Lower leg skin (tissue), 4 donors: Measurements from ENCODE around the gene MAFB. TPM values are rescaled to one million over a fixed set of nuclear protein-coding genes. Genes with fewer than 3 reads are reported as not detected.
A peak's percentile ranks its signal among the peaks of the same experiment; 100 is the strongest.

Source experiments
- DNase-seq, 2 donors: peaks; one replicate each; pipeline ENCODE4 v3.0.0-alpha.2; 2019; ENCODE audit warnings: low spot score in 2 of 2
- H3K4me3 ChIP-seq: fragments of 200-600 bp; sonication (generic); 2 replicates; pipeline ENCODE4 v1.5.1; 2017; ENCODE audit warnings: mild to moderate bottlenecking, low read depth; ENCODE audit not compliant: poor library complexity, severe bottlenecking
- CTCF ChIP-seq, 3 donors: fragments of 450-650 bp; IDR thresholded peaks; one replicate each; pipeline ENCODE4 v1.5.1; 2016; ENCODE audit warnings: antibody characterized with exemption in 3 of 3, mild to moderate bottlenecking in 3 of 3, moderate library complexity in 2 of 3
- POLR2A ChIP-seq, 2 donors: fragments of 450-650 bp; IDR thresholded peaks; one replicate each; pipeline ENCODE4 v1.6.1; 2016 to 2017; ENCODE audit warnings: antibody characterized with exemption in 2 of 2, mild to moderate bottlenecking in 1 of 2, moderate library complexity in 1 of 2
- WGBS, 2 donors: methylation state at CpG; one replicate each; pipeline ENCODE4 v1.1.5; 2018; 5-methylcytosine and 5-hydroxymethylcytosine counted together
- intact Hi-C: fragments of 100-400 bp; cut with DNase I; formaldehyde crosslinking; loops from one replicate; pipeline ENCODE4 v1.15.0; 2023; ENCODE audit warnings: low total_unique reads
- total RNA-seq, 4 donors: library from RNA; depleted of rRNA; stranded (reverse); fragments of >200 nt; gene quantifications; one replicate each; pipeline ENCODE4 v1.1.0, GENCODE V29; 2016

Gene MAFB
- total RNA-seq, 4 donors from 2014 or later: 40.4 to 96.8 (median 60.8) TPM

GRCh38 chr20:40683894-40684268 is 5.2 kb downstream of the MAFB start:
- 44 to 50% methylated on average over 9 of the region's 9 CpGs for WGBS, 2 donors
- TF ChIP-seq POLR2A (IDR thresholded peaks at IDR 0.05): no peak
- TF ChIP-seq CTCF (IDR thresholded peaks at IDR 0.05): no peak
- H3K4me3 ChIP-seq: no peak overlapping the region
- DNase-seq: no peak
- intact Hi-C loops: loop anchor here (10.0 kb wide), 1 partner anchor 429 kb away; no protein-coding TSS in a partner anchor

GRCh38 chr20:40683221-40683893 is 5.7 kb downstream of the MAFB start:
- H3K4me3 ChIP-seq: no peak overlapping the region
- intact Hi-C loops: loop anchor here (10.0 kb wide), 1 partner anchor 429 kb away; no protein-coding TSS in a partner anchor
- TF ChIP-seq POLR2A (IDR thresholded peaks at IDR 0.05): no peak
- no peak for TF ChIP-seq CTCF (IDR thresholded peaks at IDR 0.05)
- WGBS, 2 donors: 25 to 39% methylated on average over 35 to 45 of the region's 58 CpGs
- DNase-seq: peak; percentile 59 to 92

GRCh38 chr20:40682104-40682981 is 6.7 kb downstream of the MAFB start:
- no peak for TF ChIP-seq CTCF (IDR thresholded peaks at IDR 0.05)
- TF ChIP-seq POLR2A (IDR thresholded peaks at IDR 0.05): no peak
- intact Hi-C loops: loop anchor here (10.0 kb wide), 1 partner anchor 428 kb away; no protein-coding TSS in a partner anchor
- 52 to 67% methylated on average over 29 to 30 of the region's 30 CpGs for WGBS, 2 donors
- H3K4me3 ChIP-seq: no peak overlapping the region
- peak in 1 of 2 donors; percentile 93 for DNase-seq

GRCh38 chr20:40681684-40682083 is 7.4 kb downstream of the MAFB start:
- H3K4me3 ChIP-seq: no peak overlapping the region
- intact Hi-C loops: loop anchor here (10.0 kb wide), 1 partner anchor 427 kb away; no protein-coding TSS in a partner anchor
- 93 to 94% methylated on average over 13 of the region's 13 CpGs for WGBS, 2 donors
- DNase-seq: no peak
- TF ChIP-seq CTCF (IDR thresholded peaks at IDR 0.05) (no peak), POLR2A (IDR thresholded peaks at IDR 0.05) (no peak)

GRCh38 chr20:40681165-40681564 is 7.9 kb downstream of the MAFB start:
- WGBS, 2 donors: 80 to 84% methylated on average over 1 of the region's 1 CpG
- intact Hi-C loops: loop anchor here (10.0 kb wide), 1 partner anchor 426 kb away; no protein-coding TSS in a partner anchor

More at GRCh38 chr20:40681165-40681564, 7.9 kb downstream of the MAFB start:
- no peak for TF ChIP-seq CTCF (IDR thresholded peaks at IDR 0.05)
- TF ChIP-seq POLR2A (IDR thresholded peaks at IDR 0.05): no peak
- no peak for DNase-seq
- H3K4me3 ChIP-seq: no peak overlapping the region
